NCI-H1417 (cell line): ENCODE measurements around the gene SIRPG.
"Not testable (repeated sequence)": the region's sequence is repeated elsewhere in the genome, so short reads cannot be mapped to it uniquely, and the experiment has no call there.

Experiments
- DNase-seq, 3 experiments: peaks; one replicate each; lab custom pipeline; 2025; lab: John Stamatoyannopoulos, UW

Gene SIRPG

GRCh38 chr20:1635291-1635979 lies 22.1 kb downstream of the SIRPG start:
- DNase-seq, result no peak

GRCh38 chr20:1633535-1633934 lies 24.0 kb downstream of the SIRPG start:
- no peak for DNase-seq

- no peak for DNase-seq
These were observed 25.4 kb downstream of the SIRPG start for GRCh38 chr20:1632178-1632577.

DNA sequence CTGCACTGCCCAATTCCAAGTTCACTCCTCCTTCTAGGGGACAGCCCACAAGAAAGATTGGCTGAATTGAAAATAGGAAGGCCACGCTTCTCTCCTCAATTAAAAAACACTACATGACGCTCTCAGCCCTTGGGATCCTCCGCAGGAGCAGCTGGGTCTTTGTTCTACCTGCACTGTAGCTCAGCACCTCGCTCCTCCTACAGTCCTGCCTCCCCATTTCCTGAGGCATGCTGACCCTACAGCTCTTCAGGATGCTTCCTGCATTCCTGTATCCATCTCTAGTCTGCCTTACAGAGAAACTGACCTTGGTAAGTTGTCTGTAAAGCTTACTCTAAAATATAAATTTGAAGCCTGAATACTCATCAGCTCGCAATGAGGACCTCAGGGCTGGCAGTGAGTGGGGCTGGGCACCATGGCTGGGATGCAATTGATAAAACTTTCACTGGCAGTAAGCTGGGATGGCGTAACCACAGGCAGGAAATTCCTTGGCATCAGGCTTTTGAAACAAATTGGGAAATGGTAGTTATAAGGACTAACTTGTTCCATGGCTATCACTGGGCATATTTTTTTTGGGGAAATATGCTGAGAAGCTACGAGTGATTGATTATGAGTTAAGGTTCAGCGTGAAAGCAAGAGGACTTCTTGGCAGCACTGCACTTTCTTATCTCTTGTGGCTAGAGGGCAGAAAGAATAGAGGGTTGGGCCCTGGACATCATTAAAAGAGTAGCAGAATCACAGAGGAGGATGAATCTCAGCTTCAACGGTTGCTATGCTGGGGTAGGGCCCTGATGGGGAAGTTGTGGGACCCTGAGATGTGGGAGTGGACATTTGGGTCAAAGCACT lies 26.0 kb downstream of the SIRPG start:
- no peak for DNase-seq

GRCh38 chr20:1630186-1630585 lies 27.4 kb downstream of the SIRPG start:
- DNase-seq, result no peak

GRCh38 chr20:1629321-1629720 lies 28.3 kb downstream of the SIRPG start:
- no peak for DNase-seq

DNA sequence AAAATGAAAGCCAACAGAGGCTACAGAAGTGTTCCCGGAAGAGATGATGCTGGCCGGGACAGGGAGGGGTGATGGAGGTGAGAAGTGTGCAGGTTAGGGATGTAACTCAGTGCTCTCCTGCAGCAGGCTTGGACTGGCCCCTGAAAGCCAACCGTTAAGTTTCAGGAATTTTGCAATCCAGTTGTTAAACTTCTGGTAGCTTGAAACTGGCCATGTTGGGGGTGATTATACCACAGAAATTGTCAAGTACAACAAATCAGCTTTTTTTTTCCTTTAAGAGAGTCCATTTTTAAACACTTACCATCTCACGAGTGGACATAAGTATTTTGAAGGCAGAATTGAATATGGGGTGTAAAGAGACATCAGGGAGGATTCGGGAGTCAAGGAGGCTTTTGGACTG lies 29.0 kb downstream of the SIRPG start:
- no peak for DNase-seq

- no peak for DNase-seq
These were observed 30.4 kb downstream of the SIRPG start for GRCh38 chr20:1627200-1627550.

DNA sequence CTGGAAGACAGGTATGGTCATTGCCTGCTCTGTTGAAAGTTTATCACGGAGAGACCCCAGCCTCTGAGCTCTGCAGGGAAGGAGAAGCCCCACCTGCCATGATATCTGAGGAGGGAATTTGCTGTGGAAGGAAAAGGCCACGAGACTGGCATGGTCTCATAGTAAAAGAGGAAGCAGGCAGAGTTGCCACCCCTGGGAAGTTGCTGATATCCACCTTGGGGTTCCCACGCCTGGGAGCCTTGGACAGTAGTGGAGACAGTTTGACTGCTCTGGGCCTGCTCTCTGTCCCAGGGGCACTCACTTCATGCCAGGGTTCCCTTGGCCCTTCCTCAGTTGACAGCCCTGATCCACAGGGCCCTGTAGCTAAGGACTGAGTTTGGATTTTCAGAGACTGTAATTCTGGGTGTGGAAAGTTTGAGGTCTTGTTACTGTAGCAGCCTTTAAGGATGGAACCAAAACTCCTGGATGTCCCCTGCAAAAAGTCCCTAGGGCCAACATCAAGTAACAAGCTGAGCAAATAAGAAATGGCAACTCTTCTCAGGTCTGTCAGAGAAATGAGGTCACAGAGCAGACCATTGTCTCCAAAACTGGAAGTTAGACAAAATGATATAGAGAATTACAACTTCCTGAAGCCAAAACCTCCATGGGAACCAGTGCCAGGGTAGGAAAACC lies 30.9 kb downstream of the SIRPG start:
- DNase-seq, result no peak

DNA sequence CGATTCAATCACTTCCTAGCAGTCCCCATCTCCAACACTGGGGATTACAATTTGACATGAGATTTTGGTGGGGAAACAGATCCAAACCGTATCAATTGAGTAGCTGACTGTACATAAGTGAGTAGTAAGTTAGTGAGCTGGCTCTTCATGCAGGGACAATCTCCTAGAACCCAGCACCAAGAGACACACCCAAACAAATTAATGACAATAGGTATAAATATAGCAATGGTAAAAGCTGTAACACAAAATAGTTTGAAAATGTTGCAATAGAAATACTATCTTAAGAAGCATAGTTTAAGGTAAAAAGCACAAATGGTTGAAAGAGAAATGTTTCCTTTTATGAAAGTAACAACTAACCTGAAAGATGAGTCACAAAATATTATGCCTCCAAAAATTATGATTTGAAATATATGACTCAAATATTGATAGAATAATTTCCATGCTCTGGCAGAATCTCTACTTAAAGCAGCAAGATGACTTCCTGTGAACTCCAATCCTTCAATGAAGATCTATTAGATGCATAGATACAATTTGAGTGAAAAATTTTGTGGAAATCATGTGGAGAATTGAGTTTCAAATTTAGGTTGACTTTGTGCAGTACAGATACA lies 32.4 kb downstream of the SIRPG start:
- DNase-seq, result no peak

DNA sequence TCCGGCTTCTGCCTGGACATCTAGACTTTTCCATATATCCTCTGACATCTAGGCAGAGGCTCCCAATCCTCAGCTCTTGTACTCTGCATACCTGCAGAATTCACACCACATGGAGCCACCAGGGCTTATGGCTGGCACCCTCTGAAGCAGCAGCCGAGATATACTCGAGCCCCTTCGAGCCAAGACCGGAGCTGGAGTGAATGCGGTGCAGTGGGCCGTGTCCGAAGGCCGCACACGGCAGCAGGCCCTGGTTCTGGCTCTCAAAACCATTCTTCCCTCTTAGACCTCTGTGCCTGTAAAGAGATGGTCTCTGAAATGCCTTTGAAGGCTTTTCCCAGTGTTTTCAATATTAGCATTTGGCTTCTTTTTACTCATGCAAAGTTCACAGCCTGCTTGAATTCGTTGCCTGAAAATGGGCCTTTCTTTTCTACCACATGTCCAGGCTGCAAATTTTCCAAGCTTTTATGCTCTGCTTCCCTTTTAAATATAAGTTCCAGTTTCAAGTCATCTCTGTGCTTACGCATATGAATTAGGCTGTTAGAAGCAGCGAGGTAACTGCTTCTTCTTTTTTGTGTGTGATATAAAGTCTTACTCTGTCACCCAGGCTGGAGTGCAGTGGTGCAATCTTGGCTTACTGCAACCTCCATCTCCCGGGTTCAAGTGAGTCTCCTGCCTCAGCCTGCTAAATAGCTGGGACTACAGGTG lies 33.9 kb downstream of the SIRPG start:
- DNase-seq, result no peak

- no peak for DNase-seq
These were observed 35.1 kb downstream of the SIRPG start for GRCh38 chr20:1622450-1622849.

DNA sequence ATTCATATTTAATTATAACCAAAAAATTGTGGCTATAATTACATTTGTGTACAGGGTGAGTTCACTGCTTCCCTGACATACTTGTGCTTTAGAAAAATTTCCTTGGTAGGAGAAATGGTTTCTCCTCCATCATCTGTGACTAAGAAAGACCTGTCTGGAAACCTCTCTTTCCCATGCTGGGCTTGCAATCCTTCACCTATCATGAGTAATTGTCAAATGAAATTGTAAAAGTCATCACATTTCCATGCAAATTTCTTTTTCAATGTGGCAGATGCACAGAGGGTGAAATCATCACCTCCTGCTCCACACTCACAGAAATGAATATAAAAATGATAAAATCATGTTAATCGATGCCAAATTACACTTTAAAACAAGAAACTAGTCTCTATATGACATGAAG lies 36.3 kb downstream of the SIRPG start:
- DNase-seq, result no peak

GRCh38 chr20:1619861-1620444 lies 37.6 kb downstream of the SIRPG start, which contains the start of gene SIRPB1:
TSS of gene SIRPB1 (minus strand) at chr20:1620009. CDS start at chr20:1619944, 65 bp downstream.
- no peak for DNase-seq

GRCh38 chr20:1618954-1619540 lies 38.5 kb downstream of the SIRPG start:
- DNase-seq, result no peak

GRCh38 chr20:1618479-1618878 lies 39.1 kb downstream of the SIRPG start:
- DNase-seq, result no peak

DNA sequence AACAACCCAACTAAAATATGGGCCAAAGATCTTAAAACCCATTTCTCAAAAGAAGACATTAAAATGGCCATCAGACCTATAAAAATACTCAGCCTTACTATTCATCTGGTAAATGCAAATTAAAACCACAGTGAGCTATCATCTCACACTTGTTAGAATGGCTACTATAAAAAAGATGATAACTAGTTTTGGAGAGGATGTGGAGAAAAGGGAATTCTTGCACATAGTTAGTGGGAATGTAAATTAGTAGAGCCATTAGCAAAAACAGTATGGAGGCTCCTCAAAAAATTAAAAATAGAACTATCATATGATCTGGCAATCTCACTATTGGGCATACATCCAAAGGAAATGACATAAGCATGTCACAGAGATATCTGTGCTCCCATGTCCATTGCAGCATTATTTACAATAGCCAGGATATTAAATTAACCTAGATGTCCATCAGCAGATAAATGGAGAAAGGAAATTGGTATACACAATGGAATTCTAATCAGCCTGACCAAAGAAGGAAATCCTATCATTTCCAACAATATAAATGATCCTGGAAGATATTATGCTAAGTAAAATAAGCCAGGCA lies 40.6 kb downstream of the SIRPG start:
- no peak for DNase-seq

- not testable (repeated sequence) for DNase-seq
These were observed 47.2 kb downstream of the SIRPG start for GRCh38 chr20:1610404-1610803.

DNA sequence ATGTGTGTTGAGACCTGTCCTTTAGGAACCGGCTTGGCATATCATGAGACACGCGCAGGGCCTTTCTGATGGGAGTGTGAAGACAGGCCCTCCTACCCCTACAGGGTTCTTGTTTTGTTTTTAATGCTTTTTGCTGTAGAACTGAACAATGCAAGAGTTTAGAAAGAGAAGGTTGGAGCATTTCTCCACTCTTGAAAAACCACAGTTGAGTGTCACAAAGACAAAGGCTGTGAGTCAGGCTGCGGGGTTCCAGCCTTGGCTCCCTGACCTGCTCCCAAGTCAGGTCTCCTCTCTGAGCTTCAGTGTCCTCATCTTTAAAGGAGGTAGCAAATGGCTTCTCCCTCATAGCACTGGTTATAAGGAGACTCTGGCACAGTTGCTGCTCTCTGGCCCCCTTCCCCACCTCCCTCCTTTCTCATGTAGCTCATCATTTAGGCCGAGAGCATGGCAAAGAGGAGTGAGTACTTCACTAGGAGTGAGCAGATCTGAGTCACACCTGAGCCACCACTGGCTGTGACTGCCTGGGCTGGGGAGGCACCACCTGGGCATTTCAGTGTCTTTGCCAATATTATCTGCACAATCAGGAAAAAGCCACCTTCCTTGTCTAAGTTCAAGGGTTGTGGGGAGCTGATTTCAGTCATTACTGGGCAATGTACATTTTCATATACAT lies 48.8 kb downstream of the SIRPG start:
- not testable (repeated sequence) for DNase-seq

- DNase-seq, result no peak
These were observed 56.8 kb downstream of the SIRPG start for GRCh38 chr20:1600736-1601135.
